GM12878 (cell line): Measurements from ENCODE around the gene TBL1XR1. TPM values are rescaled to one million over a fixed set of nuclear protein-coding genes. Genes with fewer than 3 reads are reported as not detected.
"Not testable (repeated sequence)": the region's sequence is repeated elsewhere in the genome, so short reads cannot be mapped to it uniquely, and the experiment has no call there.

ENCODE experiments used
- ATAC-seq: fragments of 200-7000 bp; cut with Tn5 transposase; 3 replicates; pipeline ENCODE4 v1.9.1; 2020; ENCODE audit warnings: mild to moderate bottlenecking, moderate library complexity
- BruUV-seq: library from RNA; stranded (reverse); fragments of 400-500 nt; replicated peaks from 2 replicates; lab custom pipeline; 2021; lab: Mats Ljungman, UMichigan
- CTCF ChIA-PET: fragments of 300-600 bp; sonication (Branson Sonifier 250); formaldehyde crosslinking; extraction: SDS; loops from one replicate; lab custom pipeline; 2021; ENCODE audit warnings: inconsistent platforms; lab: Yijun Ruan, JAX
- POLR2A ChIA-PET: fragments of 350-600 bp; formaldehyde crosslinking; extraction: SDS; loops from one replicate; lab custom pipeline; 2021; ENCODE audit warnings: inconsistent platforms; lab: Charles Lee
- RAD21 ChIA-PET: fragments of 300-600 bp; sonication (Branson Sonifier 250); formaldehyde crosslinking; loops from one replicate; lab custom pipeline; 2023; ENCODE audit warnings: antibody characterized with exemption; ENCODE audit not compliant: unreplicated experiment; lab: Charles Lee
- SMC1A ChIA-PET: fragments of 300-600 bp; sonication (Branson Sonifier 250); formaldehyde crosslinking; loops from one replicate; lab custom pipeline; 2023; ENCODE audit not compliant: unreplicated experiment, uncharacterized antibody; lab: Charles Lee
- DNase-seq: peaks from one replicate; pipeline ENCODE4 v3.0.0-alpha.2; 2011; ENCODE audit warnings: low read depth, low spot score
- FAIRE-seq: peaks from 3 replicates; lab custom pipeline; 2011; peaks lifted over from hg19 to GRCh38; lab: Jason Lieb, UNC
- H2AFZ ChIP-seq: 2 replicates; pipeline ENCODE4 v1.6.0; 2011; ENCODE audit warnings: low read depth, low read length, control low read depth; ENCODE audit not compliant: control insufficient read depth
- H3K27ac ChIP-seq: 2 replicates; pipeline ENCODE4 v1.5.1; 2011; ENCODE audit warnings: control low read depth; ENCODE audit not compliant: control insufficient read depth, insufficient read depth
- H3K27me3 ChIP-seq, 2 experiments: replicated peaks in 1 of 2; 2 replicates each; pipeline versions ENCODE4 v1.6.0 to v1.6.1; 2011; ENCODE audit warnings: low read length in 1 of 2; ENCODE audit not compliant: control insufficient read depth in 2 of 2, insufficient read depth in 2 of 2
- H3K36me3 ChIP-seq, 2 experiments: 2 replicates each; pipeline ENCODE4 v1.5.1; 2011; ENCODE audit warnings: low read length in 1 of 2; ENCODE audit not compliant: control insufficient read depth in 2 of 2, insufficient read depth in 2 of 2
- H3K4me1 ChIP-seq: 2 replicates; pipeline ENCODE4 v1.6.1; 2011; ENCODE audit warnings: mild to moderate bottlenecking, low read length, moderate library complexity, mixed read lengths; ENCODE audit not compliant: control insufficient read depth, insufficient read depth
- H3K4me2 ChIP-seq: 2 replicates; pipeline ENCODE4 v1.6.0; 2011; ENCODE audit warnings: control low read depth; ENCODE audit not compliant: control insufficient read depth, insufficient read depth
- H3K4me3 ChIP-seq: fragments of 200-600 bp; sonication (generic); 2 replicates; pipeline ENCODE4 v1.5.1; 2016
- H3K79me2 ChIP-seq: 2 replicates; pipeline ENCODE4 v1.6.0; 2011; ENCODE audit warnings: low read length; ENCODE audit not compliant: control insufficient read depth, insufficient read depth
- H3K9ac ChIP-seq: 2 replicates; pipeline ENCODE4 v1.8.0; 2011; ENCODE audit warnings: low read length, control low read depth, mixed read lengths; ENCODE audit not compliant: control insufficient read depth, insufficient read depth
- H3K9me3 ChIP-seq: replicated peaks from 3 replicates; pipeline ENCODE4 v1.5.1; 2011; ENCODE audit warnings: mild to moderate bottlenecking, low read length; ENCODE audit not compliant: control insufficient read depth, insufficient read depth
- H4K20me1 ChIP-seq: 2 replicates; pipeline ENCODE4 v1.6.0; 2011; ENCODE audit not compliant: control insufficient read depth, insufficient read depth
- RUNX3 ChIP-seq: IDR thresholded peaks from 2 replicates; pipeline ENCODE4 v1.6.1; 2012; ENCODE audit warnings: low read length, inconsistent platforms
- STAT3 ChIP-seq: IDR thresholded peaks from 2 replicates; pipeline ENCODE4 v1.6.1; 2011; ENCODE audit warnings: low read depth, low read length, improper control_type of control experiment
- WGBS: methylation state at CpG from one replicate; pipeline ENCODE4 v1.1.6; 2016; ENCODE audit warnings: low lambda C conversion rate; ENCODE audit not compliant: insufficient replicate concordance, insufficient coverage; ENCODE audit errors: missing lambda C conversion rate; 5-methylcytosine and 5-hydroxymethylcytosine counted together
- in situ Hi-C: fragments of 300-500 bp; cut with MboI; formaldehyde crosslinking; loops from 9 replicates; pipeline ENCODE4 v1.14.3; 2018; ENCODE audit warnings: mixed read lengths
- intact Hi-C: fragments of 100-400 bp; cut with micrococcal nuclease; formaldehyde crosslinking; loops from one replicate; pipeline ENCODE4 v1.14.2; 2022; ENCODE audit not compliant: unreplicated experiment
- polyA plus RNA-seq, 11 experiments: library from polyadenylated mRNA; depleted of rRNA in 4 of 11; unstranded in 6 of 11; stranded (reverse) in 5 of 11; fragments of >200 nt; fragmentation: Nextera tagmentation in 4 of 11; fragmentation: Illumina TruSeq in 1 of 11; extraction: Ambion mirVana in 4 of 11; extraction: Trizol in 1 of 11; gene quantifications; 1 replicate in 1 of 11; 2 replicates in 10 of 11; pipeline versions ENCODE4 v1.2.1 to v1.2.3, GENCODE V29; 2011 to 2016; ENCODE audit warnings: inconsistent platforms in 2 of 11, missing spikeins in 2 of 11, low read depth in 1 of 11
- total RNA-seq, 4 experiments: library from RNA; depleted of rRNA in 3 of 4; stranded (reverse); fragments of >200 nt in 3 of 4; fragmentation: Illumina TruSeq in 1 of 4; extraction: Trizol in 1 of 4; gene quantifications; 2 replicates each; pipeline versions ENCODE4 v1.2.1 to v1.2.3, GENCODE V29; 2013 to 2021

The TBL1XR1 gene
- total and polyA plus RNA-seq, 10 of the 15 experiments (the other 5 are each of a cell fraction or from before 2014, with no cell fraction given), result 13.0 to 115 (median 60.4) TPM

DNA sequence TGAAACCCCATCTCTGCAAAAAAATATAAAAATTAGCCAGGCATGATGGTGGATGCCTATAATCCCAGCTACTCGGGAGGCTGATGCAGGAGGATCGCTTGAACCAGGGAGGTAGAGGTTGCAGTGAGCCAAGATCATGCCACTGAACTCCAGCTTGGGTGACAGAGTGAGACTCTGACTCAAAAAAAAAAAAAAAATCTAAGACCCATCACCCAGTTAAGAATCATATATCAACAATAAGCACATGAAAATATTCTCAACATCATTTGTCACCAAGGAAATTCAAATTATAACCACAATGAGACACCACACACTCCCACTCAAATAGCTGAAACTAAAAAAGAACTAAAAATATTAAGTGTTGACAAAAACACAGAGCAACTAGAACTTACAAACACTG lies 35.7 kb downstream of the TBL1XR1 start:
- H3K9ac ChIP-seq, H2AFZ ChIP-seq, FAIRE-seq, H4K20me1 ChIP-seq, H3K27me3 ChIP-seq, DNase-seq, SMC1A ChIA-PET, RAD21 ChIA-PET, H3K9me3 ChIP-seq, BruUV-seq, intact Hi-C loops, H3K4me2 ChIP-seq, ATAC-seq, H3K4me1 ChIP-seq, in situ Hi-C loops, CTCF ChIA-PET, H3K27ac ChIP-seq, H3K36me3 ChIP-seq, H3K4me3 ChIP-seq: not testable (repeated sequence)
- WGBS, result 100% methylated on average over 2 of the region's 2 CpGs
- POLR2A ChIA-PET, result interaction anchor here (0.5 kb wide), 1 partner anchor 30 kb away, joined by 3 read pairs; no protein-coding TSS in a partner anchor
- peaks cover 78% of the 10 kb centered on the region for H3K79me2 ChIP-seq
- TF ChIP-seq RUNX3, result peak; percentile 43; the same call in 1 of the 2 replicates
- TF ChIP-seq, all 136 proteins: peak for 1; not testable (repeated sequence) for 135

DNA sequence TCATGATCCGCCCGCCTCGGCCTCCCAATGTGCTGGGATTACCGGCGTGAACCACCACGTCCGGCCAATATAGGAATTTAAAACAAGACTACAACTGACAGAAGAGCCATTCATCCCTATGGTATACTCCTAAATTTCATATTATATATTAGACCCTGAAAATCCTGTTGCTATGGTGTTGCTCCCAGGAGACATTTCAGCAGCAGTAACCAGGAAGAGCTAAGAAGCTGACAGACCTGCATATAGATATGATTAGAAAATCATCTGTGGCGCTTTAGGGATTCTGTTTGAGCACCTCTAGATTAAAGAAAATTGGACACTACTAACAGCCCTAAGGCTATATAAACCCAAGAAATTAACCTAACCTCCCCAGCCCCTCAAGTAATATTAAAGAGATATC lies 38.8 kb downstream of the TBL1XR1 start:
- Histone ChIP-seq H3K4me2 (no peak overlapping the region), H4K20me1 (no peaks in the 10 kb centered on the region), H3K27me3 (no peaks in the 10 kb centered on the region), H2AFZ (no peak overlapping the region), H3K27ac (no peak overlapping the region), H3K4me1 (no peaks in the 10 kb centered on the region), H3K9me3 (peaks cover 4% of the 10 kb centered on the region; the same call in 2 of the 3 replicates), H3K4me3 (no peak overlapping the region), H3K79me2 (peaks cover 79% of the 10 kb centered on the region), H3K36me3 (peaks cover 0 to 6% of the 10 kb centered on the region in 2 experiments; a peak in 3 of 4 replicates), H3K9ac (no peak overlapping the region)
- intact Hi-C loops, result no loop called here
- over 99% methylated on average over 8 of the region's 8 CpGs for WGBS
- FAIRE-seq (no peak), ATAC-seq (no peak), DNase-seq (no peak)
- no TSS peak for BruUV-seq
- ChIA-PET RAD21 (no interaction called here), POLR2A (no interaction called here), CTCF (interaction anchor here (0.6 to 1.4 kb wide), 2 partner anchors 11 to 107 kb away, joined by 3 to 4 read pairs; no protein-coding TSS in a partner anchor), SMC1A (interaction anchor here (0.7 to 2.2 kb wide), 9 partner anchors 8 to 804 kb away, joined by 3 to 16 read pairs (median 5); no protein-coding TSS in a partner anchor)
- in situ Hi-C loops, result no loop called here
- TF ChIP-seq STAT3, result no peak
